ENCODE results near the gene EDIL3.

- TF ChIP-seq CTCF (IDR thresholded peaks at IDR 0.05; ENCODE audit: low read length) (no peak), EZH2 (IDR thresholded peaks at IDR 0.05; ENCODE audit: borderline replicate concordance, low read length) (no peak)
Observed at GRCh38 chr5:83967417-83967816, 417.3 kb downstream of the EDIL3 start.

Data from OCI-LY1 (cell line).